ENCODE data around the gene DPP4. TPM values are rescaled to one million over a fixed set of nuclear protein-coding genes. Genes with fewer than 3 reads are reported as not detected.

Gene DPP4
- total RNA-seq, 1 donor from 2014 or later = 94.4 TPM

DNA sequence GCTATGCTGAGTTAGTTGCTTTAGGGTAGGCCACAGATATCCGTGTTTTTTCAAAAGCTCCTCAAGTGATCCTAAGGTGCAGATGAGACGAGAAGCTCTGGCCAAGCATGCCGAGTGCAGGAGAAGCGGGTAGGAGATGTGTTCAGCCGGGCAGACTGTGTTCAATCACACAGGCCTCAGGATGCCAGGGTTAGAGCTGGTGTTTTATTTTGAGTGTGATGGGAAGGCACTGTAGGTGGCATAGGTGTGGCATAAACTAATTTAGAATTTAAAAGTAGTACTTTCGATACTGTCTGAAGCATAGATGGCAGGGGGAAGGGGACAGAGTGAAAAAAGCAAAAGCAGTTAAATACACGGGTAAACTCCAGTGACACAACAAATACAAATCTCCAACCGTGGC is 30.9 kb downstream of the DPP4 start:
- H3K9me3 Mint-ChIP-seq = no peaks in the 10 kb centered on the region
- peak overlapping the region; percentile 50 for H3K27ac Mint-ChIP-seq
- peaks cover 27% of the 10 kb centered on the region for H3K36me3 Mint-ChIP-seq (ENCODE audit: low read depth)
- DNase-seq (ENCODE audit: low spot score) = no peak
- intact Hi-C loops (cut with micrococcal nuclease) = no loop called here
- H3K4me1 Mint-ChIP-seq (ENCODE audit: low read depth) = peaks cover 53% of the 10 kb centered on the region
- H3K4me3 Mint-ChIP-seq = no peak overlapping the region
- no peaks in the 10 kb centered on the region for H3K27me3 Mint-ChIP-seq (ENCODE audit: insufficient read depth)

DNA sequence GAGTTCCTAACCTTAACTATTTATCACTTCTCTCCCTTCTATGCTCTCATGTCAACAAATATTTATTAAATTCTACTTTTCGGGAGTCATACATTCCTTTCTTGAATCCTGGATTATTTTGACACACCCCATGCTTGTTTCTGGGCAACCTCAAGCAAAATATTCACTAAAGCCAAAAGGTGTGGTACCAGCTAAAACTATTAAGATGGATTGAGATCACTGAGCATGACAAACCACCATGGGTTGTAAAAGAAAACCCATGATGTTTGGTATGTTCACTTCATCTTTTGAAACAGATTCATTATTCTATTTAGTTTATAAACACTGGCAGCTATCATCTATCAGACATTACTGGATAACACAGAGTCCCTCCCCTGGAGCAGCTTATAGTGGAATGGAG is 32.5 kb downstream of the DPP4 start:
- DNase-seq (ENCODE audit: low spot score) = no peak
- intact Hi-C loops (cut with micrococcal nuclease) = loop anchor here (2.0 kb wide), 1 partner anchor 17 kb away; no protein-coding TSS in a partner anchor
- H3K4me3 Mint-ChIP-seq = no peak overlapping the region
- H3K27ac Mint-ChIP-seq = peak overlapping the region; percentile 0
- H3K27me3 Mint-ChIP-seq (ENCODE audit: insufficient read depth) = no peaks in the 10 kb centered on the region
- no peaks in the 10 kb centered on the region for H3K9me3 Mint-ChIP-seq
- H3K36me3 Mint-ChIP-seq (ENCODE audit: low read depth) = peaks cover 33% of the 10 kb centered on the region
- H3K4me1 Mint-ChIP-seq (ENCODE audit: low read depth) = peaks cover 57% of the 10 kb centered on the region

DNA sequence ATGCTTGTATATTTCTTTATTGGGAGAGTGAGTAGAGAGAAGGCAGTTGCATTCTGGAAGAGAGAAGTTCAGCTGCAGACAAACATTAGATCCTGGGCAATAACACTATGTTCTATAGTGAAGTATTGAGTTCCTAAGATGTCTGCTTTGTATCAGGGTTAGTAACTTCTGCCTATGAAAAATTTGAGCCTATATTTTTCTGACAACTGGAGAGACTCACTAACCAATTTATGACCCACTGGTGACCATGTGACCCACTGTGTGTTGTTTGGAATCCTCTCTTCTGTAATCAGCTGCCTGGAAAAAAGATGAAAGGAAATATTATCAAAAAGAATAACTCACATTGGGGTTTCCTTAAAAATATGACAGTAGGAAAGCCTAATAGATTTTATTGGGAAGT is 35.3 kb downstream of the DPP4 start:
- H3K27me3 Mint-ChIP-seq (ENCODE audit: insufficient read depth) = no peaks in the 10 kb centered on the region
- DNase-seq (ENCODE audit: low spot score) = no peak
- no peaks in the 10 kb centered on the region for H3K9me3 Mint-ChIP-seq
- peaks cover 57% of the 10 kb centered on the region for H3K36me3 Mint-ChIP-seq (ENCODE audit: low read depth)
- H3K27ac Mint-ChIP-seq = peak overlapping the region; percentile 26
- peaks cover 69% of the 10 kb centered on the region for H3K4me1 Mint-ChIP-seq (ENCODE audit: low read depth)
- H3K4me3 Mint-ChIP-seq = no peak overlapping the region
- intact Hi-C loops (cut with micrococcal nuclease) = loop anchor here (5.0 kb wide), 1 partner anchor 84 kb away; no protein-coding TSS in a partner anchor

DNA sequence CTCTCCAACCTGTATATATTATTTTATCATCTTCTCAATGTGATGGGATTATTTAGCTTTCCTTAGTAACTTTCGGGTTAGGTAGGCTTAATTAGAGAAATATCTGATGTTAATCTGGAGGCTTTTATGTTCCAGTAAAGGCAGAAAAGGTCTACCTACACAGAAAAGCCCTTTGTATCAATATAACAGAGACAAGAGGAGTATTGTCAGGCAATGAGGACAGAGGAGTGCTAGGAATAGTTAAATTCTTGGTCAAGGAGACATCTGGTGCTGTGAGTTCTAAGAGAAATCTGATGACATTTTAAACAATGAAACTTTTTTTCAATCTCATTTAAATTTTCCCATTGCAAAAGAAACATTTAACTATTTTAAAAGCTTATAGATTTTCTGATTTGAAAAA is 36.1 kb downstream of the DPP4 start:
- intact Hi-C loops (cut with micrococcal nuclease) = loop anchor here (1.0 to 5.0 kb wide), 2 partner anchors 19 to 84 kb away; no protein-coding TSS in a partner anchor
- H3K4me3 Mint-ChIP-seq = no peak overlapping the region
- H3K9me3 Mint-ChIP-seq = no peaks in the 10 kb centered on the region
- no peak overlapping the region for H3K27ac Mint-ChIP-seq
- H3K27me3 Mint-ChIP-seq (ENCODE audit: insufficient read depth) = no peaks in the 10 kb centered on the region
- peaks cover 64% of the 10 kb centered on the region for H3K36me3 Mint-ChIP-seq (ENCODE audit: low read depth)
- DNase-seq (ENCODE audit: low spot score) = no peak
- peaks cover 69% of the 10 kb centered on the region for H3K4me1 Mint-ChIP-seq (ENCODE audit: low read depth)

DNA sequence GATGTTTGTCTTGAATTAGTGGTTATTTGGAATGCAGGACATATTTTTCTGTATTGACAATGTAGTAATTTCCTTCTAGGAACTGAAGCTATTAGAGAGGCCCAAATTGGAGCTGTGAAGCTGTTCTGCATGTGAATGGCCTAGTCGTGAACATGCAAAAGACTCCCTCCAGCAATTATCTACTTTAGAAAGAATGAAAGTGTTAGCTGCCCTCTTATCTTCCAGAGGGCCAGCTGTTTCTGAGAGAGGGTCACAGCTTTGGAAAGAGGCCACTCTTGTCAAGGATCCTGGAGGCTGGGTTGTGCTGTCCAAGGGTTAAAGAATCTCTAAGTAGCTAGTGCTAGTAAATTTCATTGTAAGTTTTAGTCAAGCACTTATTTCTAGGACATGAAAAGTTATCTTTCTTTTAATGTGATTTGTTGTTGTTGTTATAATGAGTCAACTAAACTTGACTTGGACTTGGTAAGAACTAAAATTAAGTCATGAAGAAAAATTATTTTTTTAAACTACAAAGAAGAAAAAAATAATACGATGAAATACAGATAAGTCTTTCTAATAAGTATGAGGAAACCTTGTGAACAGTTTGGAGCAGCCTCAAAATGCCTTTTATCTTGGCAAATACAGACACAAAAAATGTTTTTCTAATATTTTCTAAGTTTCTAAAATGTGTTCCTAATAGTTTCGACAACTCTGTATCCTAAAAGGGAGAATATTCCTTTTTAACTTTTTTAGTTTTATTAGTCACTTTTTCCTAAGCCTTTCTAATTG is 36.8 kb downstream of the DPP4 start:
- Mint-ChIP-seq H3K4me1 (ENCODE audit: low read depth) (peaks cover 66% of the 10 kb centered on the region), H3K27me3 (ENCODE audit: insufficient read depth) (no peaks in the 10 kb centered on the region), H3K27ac (no peak overlapping the region), H3K9me3 (no peaks in the 10 kb centered on the region), H3K4me3 (no peak overlapping the region), H3K36me3 (ENCODE audit: low read depth) (peaks cover 68% of the 10 kb centered on the region)
- intact Hi-C loops (cut with micrococcal nuclease) = loop anchor here (1.0 to 5.0 kb wide), 2 partner anchors 20 to 85 kb away; no protein-coding TSS in a partner anchor
- DNase-seq (ENCODE audit: low spot score) = no peak

DNA sequence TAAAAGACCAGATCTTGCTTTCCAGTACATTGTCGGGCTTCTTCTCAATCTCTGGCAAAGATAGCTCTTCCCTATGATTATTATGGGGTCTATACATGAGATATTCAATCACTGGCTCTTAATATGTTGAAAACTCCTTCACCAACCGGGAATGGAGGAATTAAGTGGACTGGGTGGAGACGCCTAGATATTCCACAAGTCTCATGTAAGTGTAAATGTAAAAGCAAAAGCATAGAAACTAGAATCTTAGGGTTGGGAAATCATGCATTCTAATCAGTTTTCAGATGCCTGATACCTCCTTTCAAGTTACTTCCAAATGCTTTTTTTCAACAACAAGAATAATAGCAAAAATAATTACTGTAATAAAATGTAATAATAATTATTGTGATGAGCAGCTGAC is 38.0 kb downstream of the DPP4 start:
- no peak overlapping the region for H3K4me3 Mint-ChIP-seq
- DNase-seq (ENCODE audit: low spot score) = no peak
- peaks cover 80% of the 10 kb centered on the region for H3K36me3 Mint-ChIP-seq (ENCODE audit: low read depth)
- no peak overlapping the region for H3K27ac Mint-ChIP-seq
- H3K9me3 Mint-ChIP-seq = no peaks in the 10 kb centered on the region
- peaks cover 63% of the 10 kb centered on the region for H3K4me1 Mint-ChIP-seq (ENCODE audit: low read depth)
- H3K27me3 Mint-ChIP-seq (ENCODE audit: insufficient read depth) = no peaks in the 10 kb centered on the region
- intact Hi-C loops (cut with micrococcal nuclease) = loop anchor here (1.0 to 5.0 kb wide), 2 partner anchors 11 to 86 kb away; no protein-coding TSS in a partner anchor

DNA sequence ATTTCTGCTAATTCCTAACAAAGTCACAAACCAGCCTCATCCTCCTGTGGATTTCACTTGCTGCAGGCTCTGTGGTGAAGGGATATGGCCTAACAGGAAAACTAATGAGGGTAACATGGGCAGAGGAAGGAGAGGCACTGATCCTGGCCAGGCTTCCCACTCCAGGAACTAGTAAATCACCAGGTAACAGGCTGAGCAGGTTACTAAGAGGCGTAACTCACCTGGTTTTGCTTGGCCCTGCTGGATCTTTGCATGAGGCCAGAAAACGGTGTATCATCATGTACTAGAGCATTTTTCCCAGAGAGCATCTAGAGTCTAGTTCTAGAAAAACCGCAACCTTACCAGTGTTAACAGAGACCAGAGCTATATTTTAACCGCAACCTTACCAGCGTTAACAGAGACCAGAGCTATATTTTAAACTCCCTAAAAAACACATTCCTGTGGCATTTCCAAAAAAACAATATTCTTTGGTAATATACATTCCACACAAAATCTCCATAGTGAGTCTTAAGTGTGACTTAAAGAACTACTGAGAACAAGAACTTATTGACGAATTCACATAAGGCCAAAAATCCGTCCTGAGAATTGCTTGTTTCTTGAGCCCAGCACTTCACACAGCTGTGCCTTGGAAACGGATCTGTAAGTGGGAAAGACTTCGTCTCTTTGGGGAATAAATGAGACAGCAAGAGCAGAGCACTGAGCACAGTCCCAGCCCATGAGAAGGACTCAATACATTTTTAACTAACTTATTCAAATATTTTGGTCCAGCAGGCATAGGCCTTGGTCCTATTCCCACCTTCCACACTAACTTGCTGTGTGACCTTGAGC is 43.4 kb downstream of the DPP4 start:
- H3K4me3 Mint-ChIP-seq = no peak overlapping the region
- intact Hi-C loops (cut with micrococcal nuclease) = no loop called here
- H3K27ac Mint-ChIP-seq = peak overlapping the region; percentile 68
- no peaks in the 10 kb centered on the region for H3K9me3 Mint-ChIP-seq
- H3K36me3 Mint-ChIP-seq (ENCODE audit: low read depth) = peaks cover 84% of the 10 kb centered on the region
- no peaks in the 10 kb centered on the region for H3K27me3 Mint-ChIP-seq (ENCODE audit: insufficient read depth)
- no peak for DNase-seq (ENCODE audit: low spot score)
- H3K4me1 Mint-ChIP-seq (ENCODE audit: low read depth) = peaks cover 57% of the 10 kb centered on the region

DNA sequence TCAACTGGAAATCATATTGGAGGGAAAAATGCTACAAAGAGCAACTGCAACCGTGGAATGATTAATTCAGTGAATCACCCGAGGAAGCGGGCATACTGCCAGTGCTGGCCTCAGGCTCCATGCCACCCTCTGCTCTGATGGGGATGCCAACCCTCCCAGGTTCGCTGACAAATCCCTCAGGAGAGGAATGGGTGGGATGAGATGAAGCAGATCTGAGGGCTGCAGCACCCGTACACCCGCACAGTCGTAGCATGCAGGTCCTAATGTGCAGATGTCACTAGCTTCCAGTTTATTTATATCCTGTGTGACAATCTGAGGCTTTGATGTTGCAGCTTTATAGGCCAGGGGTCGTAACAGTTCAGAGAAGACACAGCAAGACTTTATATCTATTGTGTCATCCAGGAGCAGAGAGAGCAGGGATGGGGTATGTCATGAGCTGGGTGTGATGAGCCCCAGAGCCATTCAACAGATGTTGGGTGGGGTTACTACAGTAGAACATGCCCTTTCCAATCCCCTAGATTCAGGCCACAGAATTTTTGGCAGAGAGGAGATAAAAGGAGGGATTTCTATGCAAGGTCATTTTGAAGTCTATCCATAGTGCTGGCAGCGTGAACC is 44.6 kb downstream of the DPP4 start:
- Mint-ChIP-seq H3K36me3 (ENCODE audit: low read depth) (peaks cover 80% of the 10 kb centered on the region), H3K27ac (peak overlapping the region; percentile 15), H3K9me3 (no peaks in the 10 kb centered on the region), H3K4me3 (no peak overlapping the region), H3K27me3 (ENCODE audit: insufficient read depth) (no peaks in the 10 kb centered on the region), H3K4me1 (ENCODE audit: low read depth) (peaks cover 67% of the 10 kb centered on the region)
- no peak for DNase-seq (ENCODE audit: low spot score)
- intact Hi-C loops (cut with micrococcal nuclease) = no loop called here

DNA sequence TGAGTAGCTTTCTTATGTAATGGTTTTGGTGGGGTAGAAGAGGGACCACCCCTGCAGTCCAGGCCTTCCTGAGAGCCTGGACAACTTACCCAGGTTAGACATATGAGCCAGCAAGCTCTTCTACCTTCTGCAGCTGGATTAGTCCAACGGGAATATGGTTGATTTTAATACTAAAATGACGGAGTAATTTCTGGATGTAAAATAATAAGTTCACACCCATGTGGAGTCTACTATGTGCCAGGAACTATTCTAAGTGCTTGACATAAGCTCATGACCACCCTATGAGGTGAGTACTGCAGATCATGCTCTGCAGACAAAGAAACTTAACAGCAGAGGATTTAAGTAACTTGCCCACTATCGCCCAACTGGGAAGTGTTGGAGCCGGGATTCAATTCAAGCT is 45.5 kb downstream of the DPP4 start:
- Mint-ChIP-seq H3K27ac (no peak overlapping the region), H3K36me3 (ENCODE audit: low read depth) (peaks cover 83% of the 10 kb centered on the region), H3K4me1 (ENCODE audit: low read depth) (peaks cover 74% of the 10 kb centered on the region), H3K27me3 (ENCODE audit: insufficient read depth) (no peaks in the 10 kb centered on the region), H3K9me3 (no peaks in the 10 kb centered on the region), H3K4me3 (no peak overlapping the region)
- intact Hi-C loops (cut with micrococcal nuclease) = no loop called here
- DNase-seq (ENCODE audit: low spot score) = no peak

DNA sequence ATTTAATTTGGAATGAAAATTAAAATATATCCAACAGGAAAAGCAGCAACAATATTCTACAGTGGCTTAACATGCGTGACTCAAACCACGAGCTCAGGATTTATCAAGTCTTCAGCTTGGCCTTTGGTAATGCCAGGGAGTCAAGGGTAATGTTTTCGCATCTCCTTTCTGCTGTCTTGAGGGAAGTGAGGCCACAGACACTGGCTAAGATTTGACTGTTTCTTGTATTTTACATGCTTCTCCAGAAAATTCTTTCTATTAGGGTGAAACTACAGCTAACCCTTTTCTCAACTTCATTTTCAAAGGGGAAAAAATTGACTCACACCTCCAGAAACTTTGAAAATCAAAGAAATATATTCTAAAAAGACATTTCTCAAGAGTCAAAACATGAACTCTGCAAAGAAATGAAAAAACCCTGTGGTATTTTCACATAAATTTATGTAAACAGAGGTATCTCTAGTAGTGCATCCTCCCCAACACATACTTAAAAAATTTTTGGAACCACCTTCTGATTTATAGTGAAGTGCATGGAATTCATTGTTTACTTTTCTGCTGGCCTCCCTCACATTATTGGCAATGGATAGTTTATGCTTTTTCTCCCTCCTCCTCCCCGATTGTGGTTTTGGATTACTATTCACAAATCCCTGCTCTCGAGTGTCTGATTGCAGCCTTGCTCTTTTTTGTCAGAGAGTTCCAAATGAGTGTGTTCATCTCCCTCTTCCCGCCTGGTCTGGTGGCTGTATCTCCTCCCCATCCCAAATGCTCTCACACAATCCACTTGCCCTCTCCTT is 48.7 kb downstream of the DPP4 start:
- H3K27me3 Mint-ChIP-seq (ENCODE audit: insufficient read depth) = no peaks in the 10 kb centered on the region
- H3K9me3 Mint-ChIP-seq = no peaks in the 10 kb centered on the region
- no peak for DNase-seq (ENCODE audit: low spot score)
- H3K4me3 Mint-ChIP-seq = peak overlapping the region; percentile 52
- H3K27ac Mint-ChIP-seq = peak overlapping the region; percentile 70
- peaks cover 80% of the 10 kb centered on the region for H3K36me3 Mint-ChIP-seq (ENCODE audit: low read depth)
- H3K4me1 Mint-ChIP-seq (ENCODE audit: low read depth) = peaks cover 73% of the 10 kb centered on the region
- intact Hi-C loops (cut with micrococcal nuclease) = loop anchor here (1.0 to 2.0 kb wide), 8 partner anchors 11 to 72 kb away; no protein-coding TSS in a partner anchor

DNA sequence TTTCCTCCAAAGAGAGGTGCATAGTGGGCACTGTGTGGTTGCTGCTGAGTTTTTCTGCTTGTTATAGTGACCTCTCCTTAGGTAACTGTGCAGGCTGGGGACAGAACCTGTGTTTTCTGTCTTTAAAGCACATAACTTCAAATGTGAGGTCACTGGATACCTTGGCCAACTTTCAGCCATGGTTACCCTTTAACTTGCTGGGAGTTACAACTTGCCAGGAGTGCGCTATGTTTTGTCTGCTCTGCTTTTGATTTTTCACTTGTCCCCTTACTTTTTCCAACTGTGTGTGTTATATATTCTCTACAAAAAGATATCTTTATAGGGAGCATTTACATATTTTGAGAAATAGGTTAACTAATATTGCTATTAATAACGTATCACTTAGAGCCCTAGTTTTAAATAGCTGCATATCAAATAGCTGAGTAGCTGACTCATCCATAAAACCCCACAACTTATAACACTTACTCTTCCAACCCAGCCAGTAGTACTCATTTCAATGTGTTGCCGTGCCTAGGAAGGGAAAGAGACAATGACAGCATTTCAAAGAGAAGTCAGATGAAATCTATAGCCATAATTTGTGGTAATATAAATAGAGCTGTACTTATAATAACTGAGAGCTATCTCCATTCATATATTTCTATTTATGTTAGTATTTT is 51.6 kb downstream of the DPP4 start:
- H3K9me3 Mint-ChIP-seq = no peaks in the 10 kb centered on the region
- H3K36me3 Mint-ChIP-seq (ENCODE audit: low read depth) = peaks cover 83% of the 10 kb centered on the region
- intact Hi-C loops (cut with micrococcal nuclease) = no loop called here
- peak overlapping the region; percentile 57 for H3K27ac Mint-ChIP-seq
- DNase-seq (ENCODE audit: low spot score) = no peak
- H3K4me3 Mint-ChIP-seq = no peak overlapping the region
- H3K4me1 Mint-ChIP-seq (ENCODE audit: low read depth) = peaks cover 69% of the 10 kb centered on the region
- H3K27me3 Mint-ChIP-seq (ENCODE audit: insufficient read depth) = no peaks in the 10 kb centered on the region
